HG02938 (cell line): ENCODE results near the gene CCL28.

Source experiments
- ATAC-seq: cut with Tn5 transposase; IDR thresholded peaks from one replicate; pipeline ENCODE4 v1.9.1; 2021; ENCODE audit warnings: mild to moderate bottlenecking, moderate library complexity; ENCODE audit not compliant: unreplicated experiment

The CCL28 gene

DNA sequence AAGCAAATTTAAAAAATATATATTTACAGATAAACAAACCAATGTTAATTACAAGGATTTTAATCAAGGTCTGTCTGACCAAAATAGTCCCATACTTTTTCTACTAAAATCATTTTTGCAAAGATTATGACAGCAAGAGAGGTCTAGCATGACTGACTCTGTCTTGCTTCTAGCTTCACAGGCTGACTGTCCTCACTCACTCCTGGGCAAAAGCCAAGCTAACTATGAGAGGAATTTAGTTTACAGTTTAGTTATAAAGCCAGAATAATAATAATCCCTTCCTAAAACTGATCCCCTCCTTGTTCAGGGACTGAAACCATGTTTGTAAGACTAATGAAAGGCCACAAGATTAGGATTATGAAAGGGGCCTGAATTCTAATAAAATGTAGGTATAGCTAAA, 53.5 kb downstream of the CCL28 start:
- ATAC-seq = no peak

DNA sequence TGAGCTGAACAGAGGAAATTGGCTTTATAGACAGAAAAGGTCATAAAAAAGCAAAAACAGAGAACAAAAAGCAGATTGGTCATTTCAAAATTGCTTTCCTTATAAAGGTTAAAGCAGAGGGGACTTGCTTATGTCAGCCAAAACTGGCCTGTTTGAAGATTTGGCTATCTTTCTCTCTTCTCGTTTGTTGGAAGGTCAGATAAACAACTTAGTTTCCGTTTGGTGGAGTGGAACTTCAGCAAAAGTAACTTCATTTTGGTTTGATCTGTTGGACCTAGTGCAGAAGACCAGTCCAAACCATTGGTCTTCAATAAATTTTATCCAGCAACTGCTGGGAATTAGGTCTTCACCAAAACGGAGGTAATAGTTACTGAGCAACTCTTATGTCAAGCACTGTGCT, 53.9 kb downstream of the CCL28 start:
- ATAC-seq = no peak

- no peak for ATAC-seq
Observed at GRCh38 chr5:43357878-43358281, 54.3 kb downstream of the CCL28 start.

DNA sequence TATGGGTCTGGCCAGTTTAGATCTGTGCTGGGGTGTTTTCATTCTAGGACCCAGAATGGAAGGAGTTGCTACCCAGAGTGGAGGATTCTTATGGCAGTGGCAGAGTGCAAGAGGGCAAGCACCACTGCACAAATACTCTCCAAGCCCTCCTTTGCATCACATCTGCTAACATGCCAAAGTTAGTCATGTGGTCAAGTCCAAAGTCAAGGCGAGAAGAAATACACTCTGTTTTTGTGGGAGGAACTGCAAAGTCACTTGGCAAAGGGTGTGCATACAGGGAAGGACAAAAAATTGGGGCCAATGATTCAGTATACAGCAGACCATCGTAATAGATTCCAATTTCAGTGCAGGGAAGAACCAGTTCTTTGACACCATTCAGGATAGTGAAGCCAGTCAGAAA, 55.1 kb downstream of the CCL28 start:
- no peak for ATAC-seq

DNA sequence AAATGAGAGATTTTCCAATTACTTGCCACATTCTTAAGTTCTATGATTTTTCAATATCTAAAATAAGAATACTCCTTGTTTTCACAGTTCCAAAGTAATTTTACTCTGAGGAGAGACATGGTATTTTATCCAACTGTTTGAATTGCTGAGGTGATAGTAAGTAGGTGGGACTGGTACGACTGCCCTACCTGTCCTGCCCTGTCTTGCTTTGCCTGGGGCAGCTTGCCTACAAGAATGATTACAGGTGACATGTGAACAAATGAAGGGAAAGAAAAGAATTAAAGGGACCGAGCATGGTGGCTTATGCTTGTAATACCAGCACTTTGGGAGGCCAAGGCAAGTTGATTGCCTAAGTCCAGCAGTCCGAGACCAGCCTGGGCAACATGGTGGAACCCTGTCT, 57.4 kb downstream of the CCL28 start:
- ATAC-seq = no peak

- ATAC-seq = no peak
Observed at GRCh38 chr5:43353668-43354067, 58.5 kb downstream of the CCL28 start.

DNA sequence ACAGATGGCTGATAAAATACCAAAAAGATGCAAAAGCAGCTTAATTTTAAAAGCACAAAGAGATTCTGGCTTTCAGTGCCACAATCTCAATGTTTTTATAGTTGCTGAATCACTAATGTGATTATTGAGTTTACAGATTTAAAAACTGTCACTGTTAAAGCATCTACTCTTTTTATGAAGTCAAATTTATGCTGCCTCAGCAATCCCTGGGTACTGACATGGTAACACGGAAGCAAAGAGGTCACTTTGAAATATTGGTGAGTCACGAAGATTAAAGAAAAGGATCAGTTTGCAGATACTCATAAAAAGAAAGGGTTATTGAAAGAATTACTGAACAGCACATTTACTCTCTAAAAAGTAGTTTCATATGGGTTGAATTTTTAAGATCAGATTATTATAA, 59.3 kb downstream of the CCL28 start:
- no peak for ATAC-seq

DNA sequence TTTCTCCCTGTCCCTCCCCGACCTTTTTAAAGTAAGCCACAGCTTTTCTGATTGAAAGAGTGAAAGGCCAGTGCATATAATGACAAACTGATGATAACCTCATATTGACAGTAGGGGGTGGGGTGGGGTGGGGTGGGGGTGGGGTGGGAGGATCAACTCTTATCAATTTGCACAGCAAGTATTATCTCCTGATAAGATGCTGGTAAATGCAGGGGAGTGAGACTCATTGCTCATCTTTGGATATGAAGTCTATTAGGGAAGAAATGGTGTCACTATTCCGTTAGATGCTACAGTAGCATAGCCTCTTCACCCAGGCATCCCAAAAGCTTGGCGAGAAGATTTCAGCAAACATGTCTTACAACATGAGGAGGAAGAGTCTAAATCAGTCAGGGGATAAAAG, 60.1 kb downstream of the CCL28 start:
- no peak for ATAC-seq

- no peak for ATAC-seq
Observed at GRCh38 chr5:43348861-43349363, 63.3 kb downstream of the CCL28 start.

DNA sequence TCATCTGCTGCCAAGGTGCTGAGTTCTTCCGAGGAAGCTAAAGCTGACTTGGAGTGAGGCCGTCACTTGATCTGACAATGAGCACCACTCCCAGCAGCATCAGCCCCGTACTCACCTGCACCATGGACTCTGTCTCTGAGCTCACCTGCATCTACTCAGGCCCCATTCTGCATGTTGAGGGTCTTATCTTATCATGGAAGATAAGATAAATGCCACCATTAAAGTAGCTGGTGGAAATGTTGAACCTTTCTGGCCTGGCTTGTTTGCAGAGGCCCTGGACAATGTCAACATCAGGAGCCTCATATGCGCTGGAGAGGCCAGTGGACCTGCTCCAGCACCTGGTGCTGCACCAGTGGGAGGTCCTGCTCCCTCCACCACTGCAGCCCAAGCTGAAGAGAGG, 64.0 kb downstream of the CCL28 start:
- ATAC-seq = no peak

- no peak for ATAC-seq
Observed at GRCh38 chr5:43338862-43339261, 73.3 kb downstream of the CCL28 start.

DNA sequence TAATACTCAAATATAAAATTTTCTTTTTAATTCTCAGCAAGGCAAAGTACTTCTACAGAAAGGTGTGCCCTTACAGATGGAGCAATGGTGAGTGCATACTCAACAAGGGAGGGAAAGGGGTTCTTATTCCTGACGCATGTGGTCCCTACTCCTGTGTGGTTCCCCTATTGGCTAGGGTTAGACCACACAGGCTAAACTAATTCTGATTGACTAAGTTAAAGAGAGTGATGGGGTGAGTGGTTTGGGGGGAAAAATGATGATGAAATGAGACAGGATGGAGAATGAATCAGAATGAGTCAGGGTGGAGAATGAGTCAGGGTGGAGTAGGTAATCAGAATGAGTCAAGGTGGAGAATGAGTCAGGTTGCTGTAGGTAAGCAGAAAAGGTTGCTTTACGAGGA, 76.0 kb downstream of the CCL28 start:
- no peak for ATAC-seq

DNA sequence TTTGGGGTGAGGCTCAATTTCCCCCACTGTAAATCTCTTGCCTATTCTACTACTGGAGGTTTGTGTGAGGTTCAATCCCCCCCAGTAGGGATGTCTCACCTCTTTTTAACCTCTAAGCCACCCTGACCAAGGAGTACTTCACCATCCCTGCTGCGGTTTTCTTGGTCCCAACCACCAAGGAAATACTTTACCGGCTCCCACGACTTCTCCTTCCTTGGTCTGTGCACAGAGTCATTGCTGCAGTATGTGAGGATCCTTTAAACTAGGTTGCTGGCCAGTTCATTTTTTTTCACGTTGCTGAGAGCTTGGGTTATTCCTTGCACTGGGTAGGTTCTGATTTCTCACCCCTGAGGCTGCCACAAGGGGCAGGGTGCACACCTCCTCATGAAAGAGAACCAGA, 76.5 kb downstream of the CCL28 start:
- no peak for ATAC-seq

DNA sequence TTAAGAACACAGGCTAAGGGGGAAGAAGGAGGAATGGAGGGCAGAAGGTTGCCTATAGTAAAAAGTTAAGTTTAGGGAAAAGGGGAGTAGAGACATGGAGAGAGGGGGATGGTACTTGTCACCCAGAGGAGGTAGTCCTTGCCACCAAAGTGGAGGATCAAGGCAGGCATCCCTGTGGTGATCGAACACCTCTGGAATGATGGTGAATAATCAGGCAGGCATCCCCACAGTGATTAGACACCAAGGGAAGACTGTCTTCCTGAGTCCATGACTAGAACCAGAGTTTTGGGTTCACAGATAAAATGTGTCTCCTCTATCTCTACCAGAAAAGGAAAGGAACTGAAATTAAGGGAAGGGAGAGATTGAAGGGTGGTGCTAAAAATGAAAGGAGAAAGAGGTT, 79.8 kb downstream of the CCL28 start:
- no peak for ATAC-seq
